WI38 (cell line): ENCODE results near the gene ABCF1.
"Not testable (repeated sequence)": the region's sequence is repeated elsewhere in the genome, so short reads cannot be mapped to it uniquely, and the experiment has no call there.

ENCODE experiments used
- H3K4me3 ChIP-seq: 2 replicates; pipeline ENCODE4 v1.5.1; 2011; ENCODE audit warnings: low read depth, mild to moderate bottlenecking, control low read depth, low read length
- TF ChIP-seq, protein P1 (sequence below): IDR thresholded peaks from 2 replicates; pipeline ENCODE4 v1.5.1; 2012; ENCODE audit warnings: low read depth, mild to moderate bottlenecking, control low read depth, low read length

ABCF1 gene

DNA sequence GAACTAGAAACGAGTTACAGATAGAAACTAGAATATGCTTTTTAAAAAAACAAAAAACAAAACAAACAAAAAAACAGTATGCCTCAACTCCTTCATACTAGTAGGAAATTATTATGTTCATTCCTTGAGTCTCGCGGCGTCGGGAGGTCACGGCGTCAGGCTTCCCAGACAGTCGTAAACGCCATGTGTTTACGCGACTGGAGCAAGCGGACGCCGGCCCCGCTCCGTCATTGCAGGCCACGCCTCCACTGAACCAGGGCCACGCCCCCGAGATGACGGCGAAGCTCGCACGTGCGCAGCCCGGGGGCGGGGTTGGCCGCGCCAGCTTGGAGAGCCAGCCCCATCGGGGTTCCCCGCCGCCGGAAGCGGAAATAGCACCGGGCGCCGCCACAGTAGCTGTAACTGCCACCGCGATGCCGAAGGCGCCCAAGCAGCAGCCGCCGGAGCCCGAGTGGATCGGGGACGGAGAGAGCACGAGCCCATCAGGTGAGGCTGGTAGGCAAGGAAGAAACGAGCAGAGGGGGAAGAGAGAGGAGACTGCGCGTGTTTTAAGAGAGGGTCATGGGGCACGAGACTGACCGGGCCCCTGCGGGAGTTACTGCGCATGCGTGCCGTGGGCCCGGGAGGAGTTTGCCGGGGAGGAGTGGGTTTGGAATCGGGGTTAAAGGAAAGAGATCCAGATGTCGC lies at the start of gene ABCF1:
Gene ABCF1, plus strand, starts transcription at position 368 of the 687 bp plus-strand sequence. Its CDS starts 46 bp downstream, at position 414.
- H3K4me3 ChIP-seq: peak within 1 kb of the TSS; percentile 69
- TF ChIP-seq, protein P1, sequence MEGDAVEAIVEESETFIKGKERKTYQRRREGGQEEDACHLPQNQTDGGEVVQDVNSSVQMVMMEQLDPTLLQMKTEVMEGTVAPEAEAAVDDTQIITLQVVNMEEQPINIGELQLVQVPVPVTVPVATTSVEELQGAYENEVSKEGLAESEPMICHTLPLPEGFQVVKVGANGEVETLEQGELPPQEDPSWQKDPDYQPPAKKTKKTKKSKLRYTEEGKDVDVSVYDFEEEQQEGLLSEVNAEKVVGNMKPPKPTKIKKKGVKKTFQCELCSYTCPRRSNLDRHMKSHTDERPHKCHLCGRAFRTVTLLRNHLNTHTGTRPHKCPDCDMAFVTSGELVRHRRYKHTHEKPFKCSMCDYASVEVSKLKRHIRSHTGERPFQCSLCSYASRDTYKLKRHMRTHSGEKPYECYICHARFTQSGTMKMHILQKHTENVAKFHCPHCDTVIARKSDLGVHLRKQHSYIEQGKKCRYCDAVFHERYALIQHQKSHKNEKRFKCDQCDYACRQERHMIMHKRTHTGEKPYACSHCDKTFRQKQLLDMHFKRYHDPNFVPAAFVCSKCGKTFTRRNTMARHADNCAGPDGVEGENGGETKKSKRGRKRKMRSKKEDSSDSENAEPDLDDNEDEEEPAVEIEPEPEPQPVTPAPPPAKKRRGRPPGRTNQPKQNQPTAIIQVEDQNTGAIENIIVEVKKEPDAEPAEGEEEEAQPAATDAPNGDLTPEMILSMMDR: no peak

DNA sequence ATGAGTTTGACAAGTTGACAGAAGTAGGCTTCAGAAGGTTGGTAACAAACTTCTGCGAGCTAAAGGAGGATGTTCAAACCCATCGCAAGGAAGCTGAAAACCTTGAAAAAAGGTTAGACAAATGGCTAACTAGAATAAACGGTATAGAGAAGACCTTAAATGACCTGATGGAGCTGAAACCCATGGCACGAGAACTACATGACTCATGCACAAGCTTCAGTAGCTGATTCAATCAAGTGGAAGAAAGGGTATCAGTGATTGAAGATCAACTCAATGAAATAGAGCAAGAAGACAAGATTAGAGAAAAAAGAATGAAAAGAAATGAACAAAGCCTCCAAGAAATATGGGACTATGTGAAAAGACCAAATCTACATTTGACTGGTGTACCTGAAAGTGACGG lies 49.3 kb upstream of the ABCF1 start:
- not testable (repeated sequence) for H3K4me3 ChIP-seq

DNA sequence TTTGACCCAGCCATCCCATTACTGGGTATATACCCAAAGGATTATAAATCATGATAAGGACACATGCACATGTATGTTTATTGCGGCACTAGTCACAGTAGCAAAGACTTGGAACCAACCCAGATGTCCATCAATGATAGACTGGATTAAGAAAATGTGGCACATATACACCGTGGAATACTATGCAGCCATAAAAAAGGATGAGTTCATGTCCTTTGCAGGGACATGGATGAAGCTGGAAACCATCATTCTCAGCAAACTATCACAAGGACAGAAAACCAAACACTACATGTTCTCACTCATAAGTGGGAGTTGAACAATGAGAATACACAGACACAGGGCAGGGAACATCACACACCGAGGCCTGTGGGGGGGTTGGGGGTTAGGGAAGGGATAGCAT lies 44.8 kb upstream of the ABCF1 start:
- not testable (repeated sequence) for H3K4me3 ChIP-seq

DNA sequence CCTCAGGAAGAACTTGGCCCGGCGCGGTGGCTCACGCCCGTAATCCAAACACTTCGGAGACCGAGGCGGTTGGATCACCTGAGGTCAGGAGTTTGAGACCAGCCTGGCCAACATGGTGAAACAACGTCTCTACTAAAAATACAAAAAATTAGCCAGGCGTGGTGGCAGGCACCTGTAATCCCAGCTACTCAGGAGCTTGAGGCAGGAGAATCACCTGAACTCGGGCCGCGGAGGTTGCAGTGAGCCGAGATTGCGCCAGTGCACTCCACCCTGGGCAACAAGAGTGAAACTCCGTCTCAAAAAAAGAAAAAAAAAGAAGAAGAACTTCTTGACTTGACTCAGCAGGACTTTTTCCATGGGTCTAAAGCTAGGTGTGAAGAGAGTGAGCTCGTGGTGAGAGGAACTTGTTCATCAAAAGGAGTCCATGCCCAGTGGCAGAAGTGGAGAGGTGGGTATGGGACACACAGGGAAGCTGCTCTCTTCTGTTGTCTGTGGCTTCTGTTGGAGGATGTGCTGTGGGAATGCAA lies 41.8 kb upstream of the ABCF1 start:
- not testable (repeated sequence) for H3K4me3 ChIP-seq

DNA sequence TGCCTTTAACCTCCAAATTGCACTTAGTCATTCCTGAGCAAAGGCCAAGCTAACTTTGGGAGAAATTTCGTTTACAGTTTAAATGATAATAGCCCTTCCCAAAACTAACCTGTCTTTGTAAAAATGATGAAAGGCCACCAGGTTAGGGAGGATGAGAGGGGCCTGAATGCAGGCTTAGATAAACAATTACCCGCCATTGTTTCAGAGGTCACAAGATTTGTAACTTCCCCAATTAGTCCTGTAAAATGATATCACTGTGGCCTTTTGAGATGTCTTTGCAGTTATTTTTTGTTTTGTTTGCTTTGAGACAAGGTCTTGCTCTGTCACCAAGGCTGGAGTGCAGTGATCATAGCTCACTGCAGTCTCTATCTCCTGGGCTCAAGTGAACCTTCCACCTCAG lies 41.2 kb upstream of the ABCF1 start:
- TF ChIP-seq, protein P1: no peak
- H3K4me3 ChIP-seq: no peak overlapping the region

DNA sequence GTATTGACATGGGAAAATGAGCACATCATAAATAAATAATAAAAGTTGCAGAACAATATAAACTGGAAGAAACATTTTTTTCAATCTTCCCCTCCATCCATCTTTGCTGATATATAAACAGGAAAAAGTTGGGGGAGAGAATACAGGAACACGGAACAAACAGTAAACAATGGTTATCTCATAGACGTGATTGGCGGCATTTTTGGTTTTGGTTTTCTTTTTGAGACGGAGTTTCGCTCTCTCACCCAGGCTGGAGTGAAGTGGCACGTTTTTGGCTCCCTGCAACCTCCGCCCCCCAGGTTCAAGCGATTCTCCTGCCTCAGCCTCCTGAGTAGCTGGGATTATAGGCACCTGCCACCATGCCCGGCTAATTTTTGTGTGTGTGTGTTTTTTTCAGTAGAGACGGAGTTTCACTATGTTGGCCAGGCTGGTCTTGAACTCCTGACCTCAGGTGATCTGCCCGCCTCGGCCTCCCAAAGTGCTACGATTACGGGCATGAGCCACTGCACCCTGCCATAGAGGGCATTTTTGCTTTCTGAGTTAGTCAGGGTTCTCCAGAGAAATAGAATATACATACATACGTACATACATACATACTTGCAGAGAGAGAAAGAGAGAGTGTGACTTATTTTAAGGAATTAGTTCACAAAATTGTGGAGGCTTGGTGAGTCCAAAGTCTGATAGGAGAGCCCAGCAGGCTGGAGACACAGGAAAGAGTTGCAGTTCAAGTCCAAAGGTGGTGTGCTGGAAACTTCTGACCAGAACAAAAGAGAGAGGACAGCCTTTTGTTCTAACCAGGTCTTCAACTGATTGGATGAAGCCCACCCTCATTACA lies 37.6 kb upstream of the ABCF1 start:
- no peak overlapping the region for H3K4me3 ChIP-seq
- TF ChIP-seq, protein P1: no peak

DNA sequence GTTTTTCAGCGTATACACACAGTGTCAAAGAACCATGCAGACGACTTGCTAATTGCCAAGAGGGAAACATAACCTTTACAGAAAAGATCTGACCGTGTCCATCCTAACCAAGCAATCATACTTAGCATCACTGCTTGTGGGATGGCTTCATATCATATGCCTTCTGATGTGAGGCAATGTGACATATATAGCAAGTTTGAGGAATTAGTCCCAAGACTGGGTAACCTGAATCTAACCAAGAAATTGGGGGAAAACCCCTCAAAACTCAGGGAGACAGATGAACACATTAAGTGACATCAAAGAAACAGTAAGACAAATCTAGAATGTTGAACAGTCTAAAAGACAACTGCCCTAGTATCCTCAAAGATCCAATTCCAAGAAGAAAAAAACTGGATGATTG lies 33.3 kb upstream of the ABCF1 start:
- TF ChIP-seq, protein P1: no peak
- no peak overlapping the region for H3K4me3 ChIP-seq

DNA sequence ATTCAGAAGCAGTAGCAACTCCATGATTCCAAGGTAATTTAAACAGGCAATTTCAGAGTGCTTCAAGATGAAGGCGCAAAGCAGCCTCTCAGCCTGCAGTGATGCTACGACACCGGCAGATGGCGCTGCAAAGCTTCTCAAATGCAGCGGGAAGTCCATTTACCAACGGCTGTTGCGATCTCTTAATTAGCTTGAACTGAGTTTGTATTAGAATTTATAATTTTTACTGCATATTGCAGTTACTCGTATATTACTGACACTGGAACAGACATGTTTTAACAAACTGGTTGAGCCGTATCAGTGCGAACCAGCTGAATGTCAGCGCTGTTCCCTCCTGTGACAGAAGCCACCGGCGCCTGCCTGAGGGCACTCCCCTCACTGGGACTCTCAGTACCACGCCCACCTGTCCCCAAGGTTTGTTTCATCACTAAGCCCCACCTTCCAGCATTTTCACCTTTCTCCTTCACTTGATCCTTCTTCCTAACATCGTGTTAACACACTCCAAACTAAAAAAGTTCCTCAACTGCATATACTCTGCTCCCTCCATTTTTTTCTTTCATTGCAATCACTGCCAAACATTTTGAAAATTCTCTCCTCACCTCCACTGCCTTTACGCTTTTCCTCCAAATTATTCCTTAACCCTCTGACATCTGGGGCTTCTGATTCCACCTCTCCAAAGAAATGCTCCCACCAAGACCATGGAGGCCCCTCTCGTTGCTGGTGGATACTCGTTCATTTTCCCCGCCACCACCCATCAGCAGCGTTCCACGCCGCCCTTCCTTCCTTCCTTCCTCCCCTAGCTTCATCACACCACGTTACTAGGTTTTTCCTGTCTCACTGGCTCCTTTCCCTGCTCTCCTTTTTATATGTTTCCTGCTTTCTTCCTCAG lies 29.5 kb upstream of the ABCF1 start:
- H3K4me3 ChIP-seq: 0 out of 2 replicates have a peak overlapping the region, but pooled peaks have one; percentile 2
- TF ChIP-seq, protein P1: peak; percentile 98
